DOHH2 (cell line): ENCODE data around the gene PPHLN1.

ENCODE experiments used
- EZH2phosphoT487 ChIP-seq: fragments of 200-600 bp; sonication (generic); IDR thresholded peaks from 2 replicates; pipeline ENCODE4 v1.6.1; 2017; ENCODE audit warnings: borderline replicate concordance, mild to moderate bottlenecking, antibody characterized with exemption, low read length, moderate library complexity, mixed read lengths
- TF ChIP-seq, protein P1 (sequence below): fragments of 200-600 bp; sonication (generic); IDR thresholded peaks from one replicate; pipeline ENCODE4 v1.5.1; 2014; ENCODE audit warnings: antibody characterized with exemption, mild to moderate bottlenecking, low read depth, low read length; ENCODE audit not compliant: poor library complexity, severe bottlenecking

DNA sequence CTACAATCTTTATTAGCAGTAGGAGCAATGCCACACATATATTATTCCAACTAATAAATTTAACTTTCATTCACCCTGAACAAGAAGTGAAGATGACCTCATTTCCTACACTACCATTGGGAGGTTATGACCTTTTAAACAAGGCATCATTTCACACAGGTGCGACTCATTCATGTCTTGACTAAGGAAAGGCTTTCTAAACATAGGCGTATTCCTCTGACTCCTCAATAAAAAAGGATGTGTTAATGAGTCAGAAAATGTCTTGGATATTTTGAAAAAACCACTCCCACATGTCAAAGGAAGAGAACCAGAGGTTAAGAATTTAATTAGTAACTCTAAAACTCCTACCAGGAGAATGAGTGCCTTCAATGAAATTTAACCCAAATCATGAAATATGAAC is 148.4 kb downstream of the PPHLN1 start:
- TF ChIP-seq, protein P1, sequence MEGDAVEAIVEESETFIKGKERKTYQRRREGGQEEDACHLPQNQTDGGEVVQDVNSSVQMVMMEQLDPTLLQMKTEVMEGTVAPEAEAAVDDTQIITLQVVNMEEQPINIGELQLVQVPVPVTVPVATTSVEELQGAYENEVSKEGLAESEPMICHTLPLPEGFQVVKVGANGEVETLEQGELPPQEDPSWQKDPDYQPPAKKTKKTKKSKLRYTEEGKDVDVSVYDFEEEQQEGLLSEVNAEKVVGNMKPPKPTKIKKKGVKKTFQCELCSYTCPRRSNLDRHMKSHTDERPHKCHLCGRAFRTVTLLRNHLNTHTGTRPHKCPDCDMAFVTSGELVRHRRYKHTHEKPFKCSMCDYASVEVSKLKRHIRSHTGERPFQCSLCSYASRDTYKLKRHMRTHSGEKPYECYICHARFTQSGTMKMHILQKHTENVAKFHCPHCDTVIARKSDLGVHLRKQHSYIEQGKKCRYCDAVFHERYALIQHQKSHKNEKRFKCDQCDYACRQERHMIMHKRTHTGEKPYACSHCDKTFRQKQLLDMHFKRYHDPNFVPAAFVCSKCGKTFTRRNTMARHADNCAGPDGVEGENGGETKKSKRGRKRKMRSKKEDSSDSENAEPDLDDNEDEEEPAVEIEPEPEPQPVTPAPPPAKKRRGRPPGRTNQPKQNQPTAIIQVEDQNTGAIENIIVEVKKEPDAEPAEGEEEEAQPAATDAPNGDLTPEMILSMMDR, result no peak
- no peak for TF ChIP-seq EZH2phosphoT487
